NCI-H2029 treated with DMSO at 0.1 percent for 48 hours (cell line): ENCODE results near the gene TNFRSF11A.

Experiments used
- DNase-seq: peaks from one replicate; lab custom pipeline; 2025; lab: John Stamatoyannopoulos, UW

Gene TNFRSF11A

GRCh38 chr18:62324917-62325805 is at the start of gene TNFRSF11A:
Gene TNFRSF11A, plus strand, starts transcription at chr18:62325310. Its CDS starts 43 bp downstream, at chr18:62325353.
- no peak for DNase-seq

DNA sequence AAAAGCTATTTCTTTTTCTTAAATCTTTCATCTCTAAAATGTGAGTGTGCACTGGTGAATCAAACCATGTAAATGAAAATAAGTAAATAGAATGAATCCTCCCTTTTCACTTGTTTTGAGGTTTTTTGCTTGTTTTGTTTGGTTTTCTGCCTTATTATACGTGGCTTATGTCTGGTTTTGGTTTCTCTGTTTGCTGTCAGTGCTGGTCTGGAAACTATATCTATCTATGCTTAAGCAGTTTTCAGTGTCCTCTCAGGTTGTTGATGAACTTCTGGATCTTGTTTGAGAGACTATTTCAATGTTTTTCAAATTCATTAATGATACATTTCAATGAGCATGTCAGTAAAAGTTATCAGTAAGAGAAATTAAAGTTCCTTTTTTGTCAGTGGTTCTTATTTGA is 48.1 kb upstream of the TNFRSF11A start:
- DNase-seq: no peak

DNA sequence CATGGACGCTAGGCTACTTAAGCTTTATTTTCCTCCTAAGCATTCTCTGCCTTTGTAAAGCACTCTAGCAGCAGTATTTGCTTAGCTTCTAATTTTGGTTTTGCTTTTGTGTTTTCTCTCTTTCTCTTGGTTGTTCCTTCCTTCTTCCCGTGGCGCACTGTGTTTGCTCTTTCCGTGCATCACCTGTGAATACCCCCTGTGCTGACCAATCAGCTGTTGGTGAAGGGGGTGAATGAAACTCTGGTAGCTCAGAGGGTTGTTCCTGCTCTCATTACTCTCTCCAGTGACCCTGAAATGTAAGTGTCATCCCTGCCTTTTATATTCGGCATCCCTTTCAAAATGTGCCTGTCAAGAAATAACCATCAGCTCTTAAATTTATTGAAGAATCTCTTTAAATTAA is 45.5 kb upstream of the TNFRSF11A start:
- peak; percentile 3 for DNase-seq

DNA sequence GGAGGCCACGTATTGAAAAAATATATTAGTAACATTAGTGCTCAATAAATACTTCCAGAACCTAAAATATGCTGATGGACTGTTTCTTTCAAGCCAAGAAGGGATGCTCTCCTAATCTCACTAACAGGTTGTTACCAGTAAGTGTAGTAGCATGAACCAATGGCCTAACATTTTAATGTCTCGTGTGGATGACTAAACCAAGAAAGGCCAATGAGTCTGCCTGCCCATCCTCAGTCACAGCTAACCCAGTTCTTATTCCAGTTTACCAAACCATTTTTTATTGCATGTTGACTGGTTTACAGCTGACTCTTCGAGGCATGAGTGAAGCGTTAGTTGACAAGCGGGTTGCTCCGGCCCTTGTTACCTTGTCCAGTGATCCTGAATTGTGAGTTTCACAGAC is 45.1 kb upstream of the TNFRSF11A start:
- DNase-seq: no peak

- DNase-seq: no peak
These were observed 44.3 kb upstream of the TNFRSF11A start for GRCh38 chr18:62280786-62281185.

- no peak for DNase-seq
These were observed 43.4 kb upstream of the TNFRSF11A start for GRCh38 chr18:62281684-62282083.

- DNase-seq: no peak
These were observed 42.9 kb upstream of the TNFRSF11A start for GRCh38 chr18:62282188-62282629.

- no peak for DNase-seq
These were observed 40.5 kb upstream of the TNFRSF11A start for GRCh38 chr18:62284637-62285036.

DNA sequence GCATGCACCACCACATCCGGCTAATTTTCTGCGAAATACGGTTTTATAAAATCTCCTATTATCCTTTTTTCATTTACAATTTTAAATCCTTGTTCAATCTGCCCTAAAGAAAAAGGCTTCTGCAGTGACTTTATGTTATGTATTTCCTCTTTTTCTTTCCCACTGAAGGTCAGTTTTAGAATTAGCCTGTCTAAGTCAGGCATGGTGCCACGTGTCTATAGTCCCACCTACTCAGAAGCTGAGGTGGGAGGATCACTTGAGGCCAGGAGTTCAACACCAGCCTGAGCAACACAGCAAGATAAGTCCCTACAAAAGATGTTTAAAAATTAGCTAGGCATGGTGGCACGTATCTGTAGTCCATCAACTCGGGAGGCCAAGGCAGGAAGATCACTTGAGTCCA is 39.8 kb upstream of the TNFRSF11A start:
- DNase-seq: no peak

GRCh38 chr18:62287781-62288664 is 37.1 kb upstream of the TNFRSF11A start:
- DNase-seq: no peak

DNA sequence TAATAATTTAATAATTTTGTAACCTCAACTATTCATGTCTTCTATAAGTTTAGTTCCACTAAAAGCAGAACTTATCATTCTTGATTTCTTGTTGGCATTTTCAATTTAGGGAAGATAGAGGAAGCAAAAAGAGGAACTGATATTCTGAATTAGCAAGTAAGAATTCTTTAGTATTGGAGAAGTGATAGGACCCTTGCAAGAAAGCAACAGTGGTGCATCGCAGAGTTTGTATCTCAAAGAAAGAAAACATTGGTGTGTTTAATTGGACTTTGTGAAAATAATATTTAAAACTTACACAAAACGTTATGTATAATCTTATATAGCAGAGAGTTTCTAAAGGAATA is 36.5 kb upstream of the TNFRSF11A start:
- DNase-seq: no peak

DNA sequence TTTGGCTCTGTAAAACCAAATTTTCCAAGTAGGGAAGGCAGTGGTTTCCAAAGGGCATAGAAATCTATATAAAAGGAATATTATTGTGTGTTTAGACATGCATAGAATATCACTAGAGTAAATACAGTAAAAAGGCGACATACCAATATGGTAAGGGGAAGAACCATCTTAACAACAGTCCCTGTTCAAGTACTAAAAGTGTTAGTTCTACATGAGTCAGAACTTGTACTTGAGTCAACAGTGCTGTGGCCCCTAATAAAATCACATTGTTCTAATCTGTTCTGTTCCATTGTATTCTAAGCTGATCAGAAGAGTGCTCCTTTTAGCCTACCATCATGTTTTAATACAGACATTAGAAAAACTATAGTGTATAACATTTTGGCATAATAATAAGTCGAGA is 36.1 kb upstream of the TNFRSF11A start:
- no peak for DNase-seq

DNA sequence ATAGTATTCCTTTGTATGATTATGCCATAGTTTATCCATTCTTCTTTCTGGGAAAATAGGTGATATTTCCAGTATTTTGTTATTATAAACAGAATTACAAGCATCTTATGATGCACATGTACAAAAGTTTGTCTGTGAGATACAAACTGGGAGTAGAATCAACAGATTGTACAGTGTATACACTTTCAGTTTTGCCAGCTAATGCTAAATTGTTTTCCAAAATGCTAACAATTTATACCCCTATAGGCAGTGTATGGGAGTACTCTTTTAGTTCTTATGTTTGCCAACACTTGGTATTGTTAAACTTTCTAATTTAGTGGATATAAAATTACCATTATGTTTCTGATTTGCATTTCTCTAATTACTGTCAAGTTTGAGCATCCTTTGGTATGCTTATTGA is 31.0 kb upstream of the TNFRSF11A start:
- no peak for DNase-seq

DNA sequence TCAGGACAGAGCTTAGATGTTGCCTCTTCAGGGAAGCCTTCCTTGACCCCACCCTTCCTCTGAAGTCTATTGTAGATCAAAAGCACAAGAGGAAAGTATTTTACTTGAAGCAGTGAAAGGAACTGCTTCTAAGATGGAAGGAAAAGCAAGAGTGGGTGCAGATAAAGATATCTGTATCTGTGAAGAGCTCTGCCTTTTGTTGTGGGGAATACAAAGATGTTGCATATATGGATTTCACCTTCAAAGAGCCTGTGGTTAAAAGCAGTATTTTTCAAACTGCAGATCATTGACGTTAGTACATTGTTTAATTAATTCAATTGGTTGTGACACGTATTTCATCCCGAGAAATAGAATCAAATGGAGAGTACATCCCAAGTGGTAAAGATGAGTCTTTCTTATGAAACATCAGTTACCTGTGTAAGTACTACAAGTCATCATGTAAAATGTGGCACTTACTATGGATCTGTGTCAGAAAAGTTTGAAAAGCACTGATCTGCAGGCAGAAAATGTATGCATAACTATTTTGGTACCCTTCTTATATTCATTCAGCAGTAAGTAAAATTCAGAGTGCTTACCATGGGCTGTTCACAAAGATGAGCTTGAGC is 24.6 kb upstream of the TNFRSF11A start:
- no peak for DNase-seq

GRCh38 chr18:62301322-62301721 is 23.8 kb upstream of the TNFRSF11A start:
- DNase-seq: no peak

- no peak for DNase-seq
These were observed 12.3 kb upstream of the TNFRSF11A start for GRCh38 chr18:62312851-62313250.

DNA sequence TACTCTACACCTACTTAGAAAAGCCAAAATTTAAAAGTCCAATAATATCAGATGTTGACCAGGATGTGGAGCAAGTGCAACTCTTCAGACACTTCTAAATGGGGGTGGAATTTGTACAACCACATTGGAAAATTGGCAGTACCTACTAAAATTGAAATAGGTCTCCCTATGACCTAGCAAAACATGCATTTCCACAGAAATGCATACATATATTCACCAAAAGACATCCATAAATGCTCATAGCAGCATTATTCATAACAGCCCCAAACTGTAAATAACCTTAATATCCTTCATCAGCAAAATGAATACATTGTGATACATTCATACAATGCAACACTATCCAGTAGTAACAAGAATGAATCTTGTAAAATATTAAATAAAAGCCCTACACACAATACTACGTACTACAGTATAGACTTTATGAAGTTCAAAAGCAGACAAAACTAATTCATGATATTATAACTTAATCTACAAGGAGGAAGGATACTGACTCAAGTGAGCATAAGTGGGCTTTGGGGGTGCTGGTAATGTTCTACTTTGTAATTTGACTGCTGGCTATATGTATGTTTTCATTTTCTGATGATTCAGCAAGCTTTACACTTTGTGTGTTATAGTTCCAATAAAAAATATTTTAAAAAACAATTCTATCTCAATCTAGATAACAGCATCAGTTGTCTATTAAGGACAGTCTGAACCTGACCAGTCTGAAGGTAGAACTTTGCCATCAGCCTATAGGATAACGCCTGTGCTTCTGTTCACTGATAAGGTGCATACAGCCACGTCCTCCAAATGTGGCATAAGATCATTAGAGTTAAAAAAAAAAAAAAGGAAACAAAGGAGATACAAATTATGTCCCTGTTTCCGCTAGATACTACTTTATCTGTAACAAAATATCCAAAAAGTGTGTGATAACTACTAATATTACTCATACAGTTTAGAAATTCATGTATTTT is 6.6 kb upstream of the TNFRSF11A start:
- no peak for DNase-seq

GRCh38 chr18:62321201-62321600 is 3.9 kb upstream of the TNFRSF11A start:
- no peak for DNase-seq

- no peak for DNase-seq
These were observed 1.5 kb upstream of the TNFRSF11A start for GRCh38 chr18:62323483-62324180.

DNA sequence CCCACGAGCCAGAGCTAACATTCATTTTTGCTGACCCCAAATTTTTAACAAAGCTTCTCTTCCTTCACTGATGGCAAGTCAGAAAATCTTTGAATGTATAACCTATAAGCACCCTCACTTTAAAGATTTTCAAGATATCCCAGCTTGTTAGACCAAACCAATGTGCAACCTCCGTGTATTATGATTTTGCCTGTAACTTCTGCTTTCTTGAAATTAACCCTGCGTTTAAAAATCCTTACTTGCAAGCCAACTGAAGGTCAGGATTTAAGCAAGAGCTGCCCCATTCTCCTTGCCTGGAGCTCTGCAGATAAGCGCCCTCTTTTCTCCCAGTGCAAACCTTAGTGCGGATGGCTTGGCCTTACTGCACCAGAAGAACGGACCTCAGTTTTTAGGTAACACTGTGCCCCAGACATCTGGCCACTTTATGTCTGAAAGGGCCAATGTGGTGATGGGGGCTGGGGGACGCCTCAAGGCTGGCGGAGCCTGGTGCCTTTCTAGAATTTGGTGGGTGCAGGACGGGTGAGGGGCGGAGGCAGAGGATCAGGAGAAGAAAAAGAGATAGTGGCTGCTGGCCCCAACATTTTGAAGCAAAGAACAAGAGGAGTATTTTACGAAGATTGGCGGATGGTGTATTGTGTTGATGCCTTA is 805 bp upstream of the TNFRSF11A start:
- no peak for DNase-seq
